DLD1 (cell line): ENCODE data around the gene JAZF1.

ENCODE experiments used
- in situ Hi-C: cut with HindIII; loops from 2 replicates; pipeline ENCODE4 v1.10.0; 2017; ENCODE audit warnings: low sequenced_read_pairs

The JAZF1 gene

DNA sequence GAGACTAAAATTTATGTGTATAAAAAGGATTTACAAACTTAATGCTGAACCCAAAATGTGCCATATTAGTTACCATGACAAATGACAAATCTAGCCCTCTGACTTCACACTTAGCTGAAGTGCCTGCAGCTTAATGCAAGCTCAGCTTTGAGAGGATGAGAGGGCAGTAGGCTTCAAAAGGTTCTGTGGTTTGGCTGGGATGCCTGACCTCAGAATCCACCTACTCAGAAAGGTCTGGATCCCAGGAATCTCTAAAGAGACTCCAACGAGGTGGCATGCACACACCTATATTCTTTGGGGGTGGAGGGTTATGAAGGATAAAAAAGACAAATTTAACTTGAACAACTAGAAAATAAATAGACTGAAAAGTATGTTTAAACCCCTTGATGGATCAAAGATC is 227.2 kb downstream of the JAZF1 start:
- in situ Hi-C loops = no loop called here

GRCh38 chr7:27952456-27953285 is 227.9 kb downstream of the JAZF1 start:
- in situ Hi-C loops = no loop called here

GRCh38 chr7:27950123-27950522 is 230.5 kb downstream of the JAZF1 start:
- in situ Hi-C loops = no loop called here

DNA sequence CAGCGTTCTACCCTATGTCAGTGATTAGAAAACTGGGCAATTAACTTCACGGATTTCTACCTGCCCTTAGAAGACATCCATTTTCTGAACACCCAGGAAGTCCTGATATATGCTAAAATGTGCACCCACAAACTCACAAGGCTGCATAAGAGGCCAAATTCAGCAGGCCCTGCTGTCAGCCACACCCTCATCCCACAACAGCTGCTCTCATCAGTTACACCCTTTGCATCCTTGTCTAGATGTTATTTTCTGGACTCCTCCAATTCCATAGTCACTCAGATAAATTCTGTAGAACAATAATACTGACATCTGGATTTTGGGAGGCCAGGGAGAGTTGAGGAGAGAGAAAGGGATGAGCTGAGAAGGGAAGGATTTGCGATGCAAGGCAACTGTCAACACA is 231.7 kb downstream of the JAZF1 start:
- in situ Hi-C loops = no loop called here

- in situ Hi-C loops = no loop called here
Measured at GRCh38 chr7:27947586-27948278, 232.9 kb downstream of the JAZF1 start.

- in situ Hi-C loops = no loop called here
Measured at GRCh38 chr7:27946351-27946750, 234.2 kb downstream of the JAZF1 start.

GRCh38 chr7:27945058-27945795 is 235.4 kb downstream of the JAZF1 start:
- in situ Hi-C loops = no loop called here

- in situ Hi-C loops = no loop called here
Measured at GRCh38 chr7:27944643-27945042, 236.0 kb downstream of the JAZF1 start.

DNA sequence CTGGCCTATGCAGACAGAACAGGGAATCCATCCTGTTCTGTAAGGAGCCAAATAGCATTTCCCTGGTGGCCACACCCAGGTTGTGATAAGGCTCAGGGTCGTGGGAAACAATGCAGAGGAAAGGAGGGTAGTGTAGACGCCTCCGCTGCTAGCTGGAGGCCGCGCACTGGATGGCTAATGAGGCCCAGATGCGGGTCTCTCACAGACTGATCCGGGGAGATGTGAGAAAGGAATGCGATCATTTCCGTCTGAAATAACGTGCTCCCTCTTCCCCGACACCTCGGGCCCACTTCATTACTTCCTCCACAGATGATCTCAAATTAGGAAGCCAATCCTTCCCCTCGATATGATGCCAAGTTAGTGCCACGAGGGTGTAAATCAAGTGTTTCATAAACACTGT is 237.4 kb downstream of the JAZF1 start:
- in situ Hi-C loops = no loop called here

GRCh38 chr7:27942711-27943110 is 237.9 kb downstream of the JAZF1 start:
- in situ Hi-C loops = no loop called here

- in situ Hi-C loops = no loop called here
Measured at GRCh38 chr7:27941522-27941921, 239.1 kb downstream of the JAZF1 start.

DNA sequence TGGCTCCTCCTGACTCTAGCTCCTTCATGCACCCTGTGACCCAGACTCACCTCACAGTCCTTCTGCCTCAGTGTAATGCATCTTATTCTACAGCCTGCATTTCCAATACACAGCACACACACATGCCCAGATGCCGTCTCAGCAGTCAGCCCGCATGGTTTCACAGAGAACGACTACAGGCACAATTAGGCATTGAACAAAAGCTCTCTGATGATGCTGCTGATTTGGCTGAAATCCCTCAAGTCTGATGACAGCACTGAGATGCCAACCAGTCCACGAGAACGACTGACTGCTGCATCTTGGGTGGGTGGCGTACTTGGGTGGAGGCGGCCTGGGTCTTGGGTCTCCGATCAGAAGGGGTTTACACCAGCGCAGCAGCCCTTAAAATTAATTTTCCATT is 240.3 kb downstream of the JAZF1 start:
- in situ Hi-C loops = no loop called here

DNA sequence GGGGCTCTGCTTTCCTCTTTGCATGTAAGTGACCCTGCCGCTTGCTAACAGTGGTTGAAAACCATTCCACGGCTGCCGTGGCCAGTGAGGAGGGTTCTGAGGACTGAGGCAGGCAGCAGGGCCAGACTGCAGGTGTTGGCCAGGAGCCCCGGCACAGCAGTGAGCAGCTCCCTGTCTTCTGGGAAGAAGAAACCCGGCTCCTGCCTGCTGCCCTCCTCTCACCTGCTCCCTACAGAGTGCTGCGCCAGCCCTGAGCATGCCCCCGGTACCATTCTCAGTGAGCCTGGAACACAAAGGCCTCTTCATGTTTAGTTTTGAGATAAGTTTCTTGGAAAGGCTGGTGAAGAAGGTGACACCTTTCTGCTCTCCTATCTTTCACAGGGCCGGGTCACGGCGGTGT is 240.7 kb downstream of the JAZF1 start:
- in situ Hi-C loops = no loop called here

GRCh38 chr7:27936768-27937102 is 243.9 kb downstream of the JAZF1 start:
- in situ Hi-C loops = no loop called here

DNA sequence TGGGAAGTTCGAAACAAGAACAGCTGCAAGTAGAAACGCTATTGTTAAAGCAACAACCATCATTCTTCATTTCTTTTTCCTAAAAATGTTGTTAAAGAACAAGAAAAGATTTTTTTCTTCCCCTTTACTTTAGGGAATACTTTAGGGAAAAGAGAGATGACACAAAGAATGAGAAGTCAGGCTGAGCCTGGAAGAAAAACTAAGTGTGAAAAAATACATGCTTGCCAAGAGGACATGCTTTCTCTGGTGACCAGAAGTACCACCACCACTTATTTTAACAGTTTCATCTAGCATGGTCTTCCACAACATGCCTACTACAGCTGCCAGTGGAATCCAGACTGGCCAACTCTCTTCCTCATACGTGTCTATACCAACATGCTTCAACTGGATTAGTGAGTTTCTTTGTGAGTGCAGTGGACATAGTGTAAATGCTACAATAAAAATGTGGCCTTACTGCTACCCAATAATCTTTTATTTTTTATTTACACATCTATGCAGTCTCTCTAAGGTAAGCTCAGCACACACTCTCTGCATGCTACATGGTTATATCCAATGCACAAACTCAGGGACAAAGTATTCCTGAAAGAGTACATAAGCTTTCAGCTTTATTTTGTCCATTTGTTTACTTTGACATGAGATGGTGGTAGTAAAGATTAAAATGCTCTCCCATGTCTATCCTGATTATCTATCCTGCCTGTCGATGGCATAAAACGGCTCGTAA is 244.4 kb downstream of the JAZF1 start:
- in situ Hi-C loops = no loop called here

- in situ Hi-C loops = no loop called here
Measured at GRCh38 chr7:27933671-27934565, 246.7 kb downstream of the JAZF1 start.

- in situ Hi-C loops = no loop called here
Measured at GRCh38 chr7:27930910-27931476, 249.6 kb downstream of the JAZF1 start.

DNA sequence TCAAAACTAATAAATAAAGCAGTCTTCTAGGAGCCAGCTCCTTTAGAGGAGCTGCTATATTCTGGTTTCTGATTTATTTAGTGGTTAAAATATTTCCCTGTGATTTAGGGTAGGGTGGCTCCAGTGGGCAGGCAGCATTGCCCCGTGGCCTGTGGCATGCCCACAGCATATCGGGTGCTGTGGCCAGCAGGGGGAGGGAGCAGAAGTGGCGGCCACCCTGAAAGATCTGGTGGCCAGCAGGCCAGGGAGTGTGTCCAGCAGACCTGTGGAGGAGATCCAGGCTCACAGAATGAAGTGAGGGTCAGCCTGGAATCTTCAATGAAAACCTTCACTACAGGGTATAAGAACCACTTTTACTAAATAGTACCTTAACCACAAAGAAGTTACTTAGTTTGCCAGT is 251.5 kb downstream of the JAZF1 start:
- in situ Hi-C loops = no loop called here

DNA sequence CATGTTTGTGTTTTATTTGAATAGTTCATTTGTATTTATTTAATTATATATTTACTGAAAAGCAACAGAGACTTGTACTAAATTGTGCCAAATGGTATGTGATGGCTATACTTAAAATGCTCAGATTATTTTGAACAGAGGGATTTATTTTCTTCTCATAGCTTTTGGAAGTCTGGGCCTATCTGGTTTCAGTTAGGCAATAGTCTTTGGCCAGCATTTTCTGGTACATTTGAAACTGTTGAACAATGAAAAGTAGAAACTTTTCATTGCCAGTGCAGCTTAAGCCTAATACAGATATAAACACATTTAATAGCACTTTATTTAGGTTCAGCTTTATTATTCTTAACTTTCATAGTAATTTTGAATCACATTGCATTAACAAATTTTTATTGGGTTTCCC is 252.6 kb downstream of the JAZF1 start:
- in situ Hi-C loops = no loop called here
